Memory B cell (primary cell): ENCODE measurements around the gene HUS1.
A peak's percentile ranks its signal among the peaks of the same experiment; 100 is the strongest.
"Not testable (repeated sequence)": the region's sequence is repeated elsewhere in the genome, so short reads cannot be mapped to it uniquely, and the experiment has no call there.

ENCODE experiments used
- ATAC-seq: fragments of 150-1000 bp; cut with Tn5 transposase; 2 replicates; pipeline ENCODE4 v1.10.0; 2021; ENCODE audit warnings: low read depth, mild to moderate bottlenecking, moderate library complexity
- DNase-seq, 2 donors: peaks; one replicate each; pipeline ENCODE4 v3.0.0; 2022; ENCODE audit warnings: low spot score in 2 of 2
- H3K27ac Mint-ChIP-seq: one replicate; pipeline ENCODE4 v1.8.0; 2022; ENCODE audit warnings: mild to moderate bottlenecking, moderate library complexity, mixed read lengths
- H3K27me3 Mint-ChIP-seq: one replicate; pipeline ENCODE4 v1.8.0; 2022; ENCODE audit warnings: mixed read lengths
- H3K36me3 Mint-ChIP-seq: one replicate; pipeline ENCODE4 v1.8.0; 2022; ENCODE audit warnings: mild to moderate bottlenecking, mixed read lengths
- H3K4me1 Mint-ChIP-seq: one replicate; pipeline ENCODE4 v1.8.0; 2022; ENCODE audit warnings: mixed read lengths
- H3K4me3 Mint-ChIP-seq: one replicate; pipeline ENCODE4 v1.8.0; 2022; ENCODE audit warnings: mild to moderate bottlenecking, moderate library complexity, mixed read lengths
- H3K9me3 Mint-ChIP-seq: one replicate; pipeline ENCODE4 v1.8.0; 2022; ENCODE audit warnings: mixed read lengths

HUS1 gene

GRCh38 chr7:47979145-47979831, at the start of gene HUS1:
TSS of gene HUS1 (minus strand) at chr7:47979615. CDS start at chr7:47979519, 96 bp downstream.
- ATAC-seq (peak; percentile 98), DNase-seq (peak; percentile 90 to 91)
- Mint-ChIP-seq H3K4me3 (peak within 1 kb of the TSS; percentile 94), H3K27me3 (no peaks in the 10 kb centered on the region), H3K27ac (peak within 1 kb of the TSS; percentile 99), H3K36me3 (peaks cover 21% of the 10 kb centered on the region), H3K9me3 (no peaks in the 10 kb centered on the region), H3K4me1 (peaks cover 18% of the 10 kb centered on the region)

- DNase-seq (no peak), ATAC-seq (no peak)
- Mint-ChIP-seq H3K9me3 (peaks cover 7% of the 10 kb centered on the region), H3K27ac (no peak within 1 kb of the TSS), H3K36me3 (no peaks in the 10 kb centered on the region), H3K27me3 (peaks cover 24% of the 10 kb centered on the region), H3K4me1 (no peaks in the 10 kb centered on the region), H3K4me3 (no peak within 1 kb of the TSS)
Measured at GRCh38 chr7:48028938-48029337, 49.5 kb upstream of the HUS1 start, which contains the start of gene SUN3. TSS of gene SUN3 (minus strand) at chr7:48029107. CDS start at chr7:48028938, 169 bp downstream.

GRCh38 chr7:48025624-48026023, 46.2 kb upstream of the HUS1 start:
- Mint-ChIP-seq H3K36me3 (no peaks in the 10 kb centered on the region), H3K4me1 (no peaks in the 10 kb centered on the region), H3K9me3 (peaks cover 13% of the 10 kb centered on the region), H3K4me3 (no peak overlapping the region), H3K27ac (no peak overlapping the region), H3K27me3 (peaks cover 19% of the 10 kb centered on the region)
- ATAC-seq (no peak), DNase-seq (no peak)

- Mint-ChIP-seq H3K27me3 (peaks cover 18% of the 10 kb centered on the region), H3K9me3 (peaks cover 9% of the 10 kb centered on the region), H3K27ac (no peak overlapping the region), H3K4me3 (no peak overlapping the region), H3K4me1 (no peaks in the 10 kb centered on the region), H3K36me3 (peaks cover 1% of the 10 kb centered on the region)
- ATAC-seq = no peak
- no peak for DNase-seq
Measured at GRCh38 chr7:48017674-48018073, 38.3 kb upstream of the HUS1 start.

GRCh38 chr7:48016641-48017040, 37.2 kb upstream of the HUS1 start:
- H3K4me1 Mint-ChIP-seq = peaks cover 1% of the 10 kb centered on the region
- H3K4me3 Mint-ChIP-seq = no peak overlapping the region
- ATAC-seq (no peak), DNase-seq (no peak)
- H3K36me3 Mint-ChIP-seq = peaks cover 1% of the 10 kb centered on the region
- H3K27ac Mint-ChIP-seq = no peak overlapping the region
- peaks cover 18% of the 10 kb centered on the region for H3K27me3 Mint-ChIP-seq
- H3K9me3 Mint-ChIP-seq = peaks cover 6% of the 10 kb centered on the region

GRCh38 chr7:48011951-48012350, 32.5 kb upstream of the HUS1 start:
- ATAC-seq = no peak
- Mint-ChIP-seq H3K4me1 (peaks cover 10% of the 10 kb centered on the region), H3K4me3 (no peak overlapping the region), H3K9me3 (no peaks in the 10 kb centered on the region), H3K27me3 (peaks cover 8% of the 10 kb centered on the region), H3K36me3 (no peaks in the 10 kb centered on the region), H3K27ac (no peak overlapping the region)
- DNase-seq = no peak

GRCh38 chr7:48011323-48011722, 31.9 kb upstream of the HUS1 start:
- H3K27me3 Mint-ChIP-seq = peaks cover 6% of the 10 kb centered on the region

GRCh38 chr7:48009954-48010353, 30.5 kb upstream of the HUS1 start:
- Mint-ChIP-seq H3K4me3 (no peak overlapping the region), H3K4me1 (peaks cover 10% of the 10 kb centered on the region), H3K27me3 (peaks cover 6% of the 10 kb centered on the region), H3K9me3 (no peaks in the 10 kb centered on the region), H3K36me3 (no peaks in the 10 kb centered on the region), H3K27ac (no peak overlapping the region)
- ATAC-seq (no peak), DNase-seq (no peak)

More at GRCh38 chr7:48011323-48011722, 31.9 kb upstream of the HUS1 start:
- peaks cover 10% of the 10 kb centered on the region for H3K4me1 Mint-ChIP-seq
- H3K9me3 Mint-ChIP-seq = no peaks in the 10 kb centered on the region
- no peaks in the 10 kb centered on the region for H3K36me3 Mint-ChIP-seq
- no peak for DNase-seq
- no peak for ATAC-seq
- no peak overlapping the region for H3K4me3 Mint-ChIP-seq
- no peak overlapping the region for H3K27ac Mint-ChIP-seq

GRCh38 chr7:48009257-48009656, 29.8 kb upstream of the HUS1 start:
- H3K27ac Mint-ChIP-seq = no peak overlapping the region
- H3K27me3 Mint-ChIP-seq = peaks cover 11% of the 10 kb centered on the region
- no peak for ATAC-seq
- H3K36me3 Mint-ChIP-seq = no peaks in the 10 kb centered on the region
- DNase-seq = no peak
- H3K4me1 Mint-ChIP-seq = peaks cover 10% of the 10 kb centered on the region
- no peak overlapping the region for H3K4me3 Mint-ChIP-seq
- H3K9me3 Mint-ChIP-seq = no peaks in the 10 kb centered on the region

- Mint-ChIP-seq H3K4me3 (no peak overlapping the region), H3K27me3 (peaks cover 17% of the 10 kb centered on the region), H3K4me1 (peaks cover 10% of the 10 kb centered on the region), H3K36me3 (no peaks in the 10 kb centered on the region), H3K9me3 (no peaks in the 10 kb centered on the region), H3K27ac (no peak overlapping the region)
- DNase-seq (no peak), ATAC-seq (no peak)
Measured at GRCh38 chr7:48006866-48007265, 27.5 kb upstream of the HUS1 start.

- Mint-ChIP-seq H3K4me3 (no peak overlapping the region), H3K27ac (no peak overlapping the region), H3K4me1 (no peaks in the 10 kb centered on the region), H3K36me3 (no peaks in the 10 kb centered on the region), H3K27me3 (peaks cover 19% of the 10 kb centered on the region), H3K9me3 (no peaks in the 10 kb centered on the region)
- no peak for ATAC-seq
- no peak for DNase-seq
Measured at GRCh38 chr7:48004638-48005037, 25.2 kb upstream of the HUS1 start.

GRCh38 chr7:48004032-48004431, 24.6 kb upstream of the HUS1 start:
- no peak overlapping the region for H3K4me3 Mint-ChIP-seq

GRCh38 chr7:48000164-48000563, 20.7 kb upstream of the HUS1 start:
- H3K36me3 Mint-ChIP-seq, H3K4me3 Mint-ChIP-seq, H3K27ac Mint-ChIP-seq, H3K9me3 Mint-ChIP-seq, DNase-seq, H3K4me1 Mint-ChIP-seq, ATAC-seq: not testable (repeated sequence)
- peaks cover 14% of the 10 kb centered on the region for H3K27me3 Mint-ChIP-seq

More at GRCh38 chr7:48004032-48004431, 24.6 kb upstream of the HUS1 start:
- Mint-ChIP-seq H3K36me3 (no peaks in the 10 kb centered on the region), H3K27ac (no peak overlapping the region), H3K27me3 (peaks cover 19% of the 10 kb centered on the region), H3K4me1 (no peaks in the 10 kb centered on the region), H3K9me3 (no peaks in the 10 kb centered on the region)
- no peak for DNase-seq
- ATAC-seq = no peak

- H3K4me3 Mint-ChIP-seq = no peak overlapping the region
- ATAC-seq = no peak
- H3K27ac Mint-ChIP-seq = no peak overlapping the region
- H3K4me1 Mint-ChIP-seq = no peaks in the 10 kb centered on the region
- H3K36me3 Mint-ChIP-seq = no peaks in the 10 kb centered on the region
- DNase-seq = no peak
- H3K27me3 Mint-ChIP-seq = peaks cover 8% of the 10 kb centered on the region
- H3K9me3 Mint-ChIP-seq = peaks cover 6% of the 10 kb centered on the region
Measured at GRCh38 chr7:47999413-47999812, 20.0 kb upstream of the HUS1 start.

- H3K4me1 Mint-ChIP-seq = peaks cover 11% of the 10 kb centered on the region
- ATAC-seq = no peak
- peak overlapping the region; percentile 88 for H3K27ac Mint-ChIP-seq
- H3K9me3 Mint-ChIP-seq = peaks cover 6% of the 10 kb centered on the region
- H3K36me3 Mint-ChIP-seq = no peaks in the 10 kb centered on the region
- DNase-seq = no peak
- peak overlapping the region; percentile 95 for H3K4me3 Mint-ChIP-seq
- H3K27me3 Mint-ChIP-seq = no peaks in the 10 kb centered on the region
Measured at GRCh38 chr7:47992446-47992845, 13.0 kb upstream of the HUS1 start.
